ENCODE results near the gene ARRDC1.

ARRDC1 gene

DNA sequence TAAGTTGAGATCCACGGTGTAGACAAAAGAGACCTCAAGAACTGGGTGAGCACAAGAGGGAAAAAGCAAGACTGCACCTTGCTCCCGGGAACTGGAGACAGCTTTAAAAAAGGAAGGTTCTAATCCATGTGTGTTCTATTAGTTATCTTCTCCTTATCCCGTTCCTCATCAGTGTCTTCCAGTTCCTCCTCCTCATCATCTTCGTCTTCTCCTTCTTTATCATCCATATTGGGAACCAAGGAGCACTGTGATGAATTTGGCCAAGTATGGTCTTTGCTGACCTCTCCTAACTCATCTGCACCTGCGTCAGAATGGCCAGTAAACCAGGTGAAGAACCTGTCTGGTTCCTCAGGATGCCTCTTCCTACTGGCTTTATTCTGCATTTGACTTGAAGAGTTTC lies 35.4 kb downstream of the ARRDC1 start:
- DNase-seq: no peak

DNA sequence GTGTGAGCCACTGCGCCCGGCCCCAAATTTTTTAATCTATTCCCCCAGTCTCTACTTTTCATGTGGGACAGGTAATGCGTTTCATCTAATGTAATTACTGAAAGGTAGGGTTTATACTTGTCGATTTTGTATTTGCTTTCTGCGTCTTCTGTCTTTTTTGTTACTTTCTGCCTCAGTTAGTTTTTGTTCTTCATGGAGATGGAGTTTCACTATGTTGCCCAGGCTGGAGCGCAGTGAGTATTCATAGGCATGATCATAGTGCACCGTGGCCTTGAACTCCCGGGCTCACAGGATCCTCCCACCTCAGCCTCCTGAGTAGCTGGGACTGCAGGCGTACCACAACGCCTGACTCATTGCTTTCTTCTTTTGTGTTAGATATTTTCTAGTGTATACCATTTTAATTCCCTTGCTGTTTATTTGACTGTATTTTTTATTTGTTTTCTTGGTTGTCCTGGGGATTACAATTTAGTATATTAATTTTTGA lies 36.7 kb downstream of the ARRDC1 start:
- DNase-seq: no peak

DNA sequence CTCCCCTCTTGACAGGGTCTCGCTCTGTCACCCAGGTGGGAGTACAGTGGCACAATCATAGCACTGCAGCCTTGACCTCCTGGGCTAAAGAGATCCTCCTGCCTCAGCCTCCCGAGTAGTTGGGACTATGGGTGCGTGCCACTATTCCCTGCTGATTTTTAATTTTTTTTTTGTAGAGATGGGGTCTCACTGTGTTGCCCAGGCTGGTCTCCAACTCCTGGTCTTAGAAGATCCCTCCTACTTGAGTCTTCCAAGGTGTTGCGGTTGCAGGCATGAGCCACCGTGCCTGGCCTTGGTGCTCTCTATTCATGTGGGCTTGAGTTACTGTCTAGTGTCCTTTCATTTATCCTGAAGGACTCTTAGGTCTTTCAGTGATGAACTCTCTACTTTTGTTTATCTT lies 37.4 kb downstream of the ARRDC1 start:
- DNase-seq: no peak

DNA sequence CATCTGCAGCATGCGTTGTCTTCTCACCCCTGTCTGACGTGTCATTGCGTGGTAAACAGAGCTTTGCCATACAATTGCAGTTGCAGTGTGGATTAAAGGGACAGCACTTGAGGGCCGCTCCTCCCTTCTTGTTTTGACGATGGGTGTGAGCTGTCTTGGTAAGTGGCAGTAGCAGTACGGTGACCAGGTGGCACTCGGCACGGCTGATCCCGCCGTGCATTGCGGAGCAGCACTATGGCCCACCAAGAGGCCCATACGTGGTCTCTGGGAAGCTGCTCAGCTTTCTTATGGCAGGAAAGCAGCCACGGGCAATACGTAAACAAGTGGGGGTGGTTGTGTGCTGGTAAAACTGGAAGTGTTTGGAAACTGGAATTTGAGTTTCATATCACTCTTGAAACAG lies 38.4 kb downstream of the ARRDC1 start:
- DNase-seq: no peak

DNA sequence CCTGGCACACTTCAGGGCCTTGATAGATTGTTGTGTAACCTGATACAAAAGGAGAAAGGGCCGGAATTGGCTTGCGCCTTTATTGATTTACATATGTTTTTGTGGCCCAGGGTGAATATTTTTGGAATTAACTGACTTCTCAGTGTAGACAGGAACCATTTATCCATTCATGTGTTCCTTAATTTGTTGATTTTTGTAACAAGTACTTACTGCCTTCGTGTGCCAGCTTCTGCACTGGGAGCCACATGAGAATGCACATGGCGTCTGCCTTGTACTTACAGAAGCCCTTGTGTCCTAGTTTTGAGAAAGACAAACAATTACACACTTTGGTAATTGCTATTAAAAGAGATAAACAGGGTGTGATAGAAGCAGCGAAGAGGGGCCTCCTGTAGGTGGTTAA lies 39.7 kb downstream of the ARRDC1 start:
- DNase-seq: no peak

DNA sequence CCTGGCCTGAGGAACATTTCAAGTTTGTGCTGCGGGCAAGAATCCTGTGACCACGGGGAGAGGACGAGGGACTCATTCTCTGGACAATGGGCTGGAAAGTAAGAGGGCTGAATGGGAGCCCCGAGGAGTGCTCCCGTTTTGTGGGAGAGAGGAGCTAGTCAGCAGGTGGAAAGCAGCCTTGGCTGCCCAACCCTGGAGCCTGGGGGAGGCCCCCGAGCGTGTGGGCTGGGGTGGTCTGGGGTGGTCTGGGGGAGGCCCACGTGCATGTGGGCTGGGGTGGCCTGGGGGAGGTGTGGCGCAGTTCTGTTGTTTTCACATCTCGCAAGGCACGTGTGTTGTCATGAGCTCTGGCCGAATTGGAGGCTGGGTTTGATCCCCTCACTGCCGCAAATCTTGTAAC lies 40.9 kb downstream of the ARRDC1 start:
- DNase-seq: no peak

DNA sequence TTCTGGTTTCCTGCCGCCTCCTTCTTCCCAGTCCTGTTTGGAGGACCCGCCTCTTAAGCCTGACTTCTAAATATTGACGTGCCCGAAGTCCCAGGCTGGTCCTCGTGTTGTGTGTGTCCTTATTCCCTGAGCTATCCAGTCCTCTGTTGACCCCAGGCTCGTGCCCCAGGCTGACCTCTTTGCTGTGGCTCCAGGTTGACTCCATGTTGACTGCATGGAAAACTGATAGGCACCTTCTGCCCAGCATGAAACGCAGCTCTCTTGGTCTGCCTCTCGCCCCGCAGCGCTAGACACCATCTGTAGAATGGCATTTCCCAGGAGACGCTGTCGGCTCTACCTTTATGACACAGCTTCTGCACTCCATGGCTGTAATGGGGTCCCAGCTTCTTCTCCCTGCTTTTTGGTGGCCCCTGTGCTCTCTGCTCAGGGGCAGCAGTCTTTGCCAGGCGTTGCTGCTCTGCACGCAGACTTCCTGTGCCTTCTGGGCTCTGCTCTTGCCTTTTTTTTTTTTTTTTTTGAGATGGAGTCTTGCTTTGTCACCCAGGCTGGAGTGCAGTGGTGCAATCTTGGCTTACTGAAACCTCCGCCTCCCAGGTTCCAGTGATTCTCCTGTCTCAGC lies 41.7 kb downstream of the ARRDC1 start:
- DNase-seq: no peak

DNA sequence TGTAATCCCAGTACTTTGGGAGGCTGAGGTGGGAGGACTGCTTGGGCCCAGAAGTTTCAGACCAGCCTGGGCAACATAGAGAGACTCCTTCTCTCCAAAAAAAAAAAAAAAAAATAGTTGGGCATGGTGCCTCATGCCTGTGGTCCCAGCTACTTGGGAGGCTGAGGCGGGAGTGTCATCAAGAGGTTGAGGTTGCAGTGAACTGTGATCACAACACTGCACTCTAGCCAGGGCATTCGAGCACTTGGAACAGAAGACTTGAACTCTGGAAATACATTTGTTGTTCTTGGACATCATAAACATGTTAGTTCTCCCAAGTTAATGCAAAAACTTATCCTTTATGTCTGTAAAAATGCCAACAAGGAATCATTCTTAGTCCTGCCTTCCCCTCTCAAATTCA lies 42.9 kb downstream of the ARRDC1 start:
- DNase-seq: no peak

DNA sequence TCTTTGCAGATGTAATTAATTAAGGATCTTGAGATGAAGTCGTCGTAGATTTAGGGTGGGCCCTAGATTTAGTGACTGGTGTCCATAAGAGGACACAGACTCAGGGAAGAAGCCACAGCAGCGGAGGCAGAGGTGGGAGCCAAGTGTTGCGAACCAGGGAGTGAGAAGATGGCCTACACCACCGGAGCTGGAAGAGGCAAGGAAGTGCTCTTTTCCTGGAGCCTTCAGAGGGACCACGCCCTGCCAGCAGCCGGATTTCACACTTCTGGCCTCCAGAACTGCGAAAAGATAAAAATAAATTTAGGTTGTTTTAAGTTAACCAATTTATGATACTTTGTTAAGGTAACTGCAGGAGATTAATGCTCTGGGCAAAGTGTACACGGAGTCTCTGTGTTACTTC lies 44.1 kb downstream of the ARRDC1 start:
- no peak for DNase-seq

DNA sequence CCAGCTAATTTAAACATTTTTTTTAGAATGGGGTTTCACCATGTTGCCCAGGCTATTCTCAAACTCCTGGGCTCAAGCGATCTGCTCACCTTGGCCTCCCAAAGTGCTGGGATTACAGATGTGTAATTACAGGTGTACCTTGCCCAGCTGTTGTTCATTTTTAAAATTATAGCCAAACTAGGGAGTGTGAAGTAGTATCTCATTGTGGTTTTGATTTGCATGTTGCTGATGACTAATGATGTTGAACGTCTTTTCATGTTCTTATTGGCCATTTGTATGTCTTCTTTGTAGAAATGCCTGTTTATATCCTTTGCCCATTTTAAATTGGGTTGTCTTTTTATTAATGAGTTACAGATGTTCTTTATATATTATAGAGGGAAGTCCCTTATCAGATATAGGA lies 44.8 kb downstream of the ARRDC1 start:
- DNase-seq: no peak

DNA sequence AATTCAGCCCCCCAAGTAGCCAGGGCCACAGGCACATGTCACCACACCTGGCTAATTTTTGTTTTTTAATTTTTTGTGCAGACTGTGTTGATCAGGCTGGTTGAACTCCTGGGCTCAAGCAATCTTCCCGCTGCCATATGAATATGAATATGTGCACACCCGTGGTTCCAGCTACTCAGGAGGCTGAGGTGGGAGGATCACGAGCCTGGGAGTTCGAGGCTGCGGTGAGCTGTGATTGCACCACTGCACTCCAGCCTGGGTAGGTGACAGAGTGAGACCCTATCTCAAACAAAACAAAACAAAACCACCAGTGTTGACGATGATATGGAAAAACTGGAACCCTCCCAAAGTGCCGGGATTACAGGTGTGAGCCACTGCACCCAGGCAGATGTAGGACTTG lies 45.3 kb downstream of the ARRDC1 start:
- DNase-seq: no peak

DNA sequence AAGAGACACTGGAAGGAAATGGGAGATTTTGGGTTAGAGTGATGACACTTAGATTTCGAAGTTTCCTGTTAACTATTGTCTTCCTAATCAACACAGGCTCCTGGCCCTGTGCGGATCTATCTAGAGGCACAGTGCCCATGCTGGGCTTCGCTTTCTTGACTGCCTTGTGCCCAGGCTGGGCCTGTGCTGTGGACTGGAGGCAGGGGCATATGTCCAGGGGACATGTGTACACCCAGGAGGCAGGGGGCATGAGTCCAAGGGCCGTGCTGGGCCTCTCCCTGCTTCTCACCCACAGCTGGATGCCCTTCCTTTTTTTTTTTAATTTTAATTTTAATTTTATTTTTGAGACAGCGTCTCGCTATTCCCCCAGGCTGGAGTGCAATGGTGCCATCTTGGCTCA lies 50.9 kb downstream of the ARRDC1 start:
- no peak for DNase-seq

DNA sequence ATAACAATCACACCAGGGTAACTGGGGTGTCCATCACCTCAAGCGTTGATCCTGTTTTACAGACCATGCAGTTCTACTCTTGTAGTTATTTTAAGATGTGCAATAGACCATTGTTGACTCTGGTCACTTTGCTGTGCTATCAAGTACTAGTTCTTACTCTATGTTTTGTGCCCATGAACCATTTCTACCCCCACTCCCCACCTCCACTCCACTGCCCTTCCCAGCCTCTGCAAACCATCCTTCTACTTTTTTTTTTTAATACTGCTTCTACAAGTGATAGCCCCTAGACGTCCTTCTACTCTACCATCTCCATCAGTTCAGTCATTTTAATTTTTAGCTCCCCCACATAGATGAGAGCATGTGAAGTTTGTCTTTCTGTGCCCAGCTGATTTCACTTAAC lies 52.1 kb downstream of the ARRDC1 start:
- DNase-seq: no peak

DNA sequence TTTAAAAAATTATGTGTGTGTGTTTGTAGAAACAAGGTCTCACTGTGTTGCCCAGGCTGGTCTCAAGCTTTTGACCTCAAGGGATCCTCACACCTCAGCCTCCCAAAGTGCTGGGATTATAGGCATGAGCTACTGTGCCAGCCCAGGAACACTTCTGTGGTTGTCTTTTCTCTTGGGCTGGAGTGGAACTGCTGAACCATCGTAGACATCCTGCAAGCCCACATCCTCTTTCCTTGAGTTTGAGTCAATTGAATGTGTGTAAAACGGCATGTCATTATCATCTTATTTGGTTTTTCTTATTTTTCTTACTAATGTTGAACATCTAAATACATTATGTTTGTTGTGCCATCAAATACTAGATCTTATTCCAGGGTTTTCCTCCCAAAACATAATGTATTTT lies 53.3 kb downstream of the ARRDC1 start:
- DNase-seq: no peak

DNA sequence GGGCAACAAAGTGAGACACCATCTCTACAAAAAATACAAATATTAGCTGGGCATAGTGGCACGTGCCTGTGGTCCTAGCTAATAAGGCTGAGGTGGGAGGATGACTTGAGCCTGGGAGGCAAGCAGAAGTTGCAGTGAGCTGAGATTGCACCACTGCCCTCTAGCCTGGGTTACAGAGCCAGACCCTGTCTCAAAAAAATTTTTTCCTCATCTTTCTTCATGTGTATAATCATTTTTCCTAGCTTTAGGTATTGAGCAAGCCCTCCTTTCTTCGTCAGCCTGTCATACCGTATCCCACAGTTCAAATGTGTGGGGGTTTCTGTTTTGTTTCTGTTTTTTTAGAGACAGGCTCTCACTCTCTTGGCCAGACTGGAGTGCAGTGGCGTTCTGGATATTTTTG lies 54.7 kb downstream of the ARRDC1 start:
- no peak for DNase-seq

DNA sequence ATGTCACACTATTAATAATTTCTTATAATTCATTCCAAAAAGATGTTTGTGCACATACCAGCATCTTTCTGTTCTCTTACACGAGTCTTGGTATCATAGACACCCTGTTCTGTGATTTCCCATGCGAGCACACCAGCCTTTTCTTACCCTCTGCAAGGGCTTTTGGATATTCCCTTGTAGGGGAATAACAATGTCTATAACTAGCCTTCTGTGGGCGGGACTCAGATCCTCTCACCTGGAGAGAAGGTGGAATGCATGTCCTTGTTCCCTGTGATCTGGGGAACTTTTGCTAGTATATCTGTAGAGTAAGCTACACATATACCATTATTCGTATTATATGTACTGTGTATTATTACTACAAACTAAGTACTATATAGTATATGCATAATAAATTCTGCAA lies 58.1 kb downstream of the ARRDC1 start:
- no peak for DNase-seq

DNA sequence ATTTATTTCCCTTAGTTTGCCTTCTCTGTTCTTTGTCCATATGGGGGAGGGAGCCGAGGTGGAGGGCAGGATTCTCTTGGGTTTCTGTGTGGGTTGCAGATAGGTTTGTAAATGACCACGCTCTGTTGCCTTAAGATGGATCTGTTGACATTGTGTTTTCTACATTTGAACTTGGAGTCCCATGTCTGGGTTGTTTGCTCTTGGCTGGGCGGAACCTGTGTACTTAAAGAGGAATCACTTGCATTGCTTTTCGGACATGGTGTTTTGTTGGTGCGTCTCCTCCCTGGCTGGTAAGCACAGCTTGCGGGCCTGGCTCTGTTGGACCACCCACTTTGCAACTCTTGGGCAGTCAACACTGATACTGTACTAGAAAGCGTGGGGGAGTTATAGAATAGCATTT lies 59.2 kb downstream of the ARRDC1 start:
- DNase-seq: no peak

Measured in C1 segment of cervical spinal cord (tissue), 14 donors.